ENCODE data around the gene STPG2. TPM values are rescaled to one million over a fixed set of nuclear protein-coding genes. Genes with fewer than 3 reads are reported as not detected.

Gene STPG2
- total and polyA plus RNA-seq, 4 donors = 0.05 to 0.67 (median 0.28) TPM; not detected in 1

DNA sequence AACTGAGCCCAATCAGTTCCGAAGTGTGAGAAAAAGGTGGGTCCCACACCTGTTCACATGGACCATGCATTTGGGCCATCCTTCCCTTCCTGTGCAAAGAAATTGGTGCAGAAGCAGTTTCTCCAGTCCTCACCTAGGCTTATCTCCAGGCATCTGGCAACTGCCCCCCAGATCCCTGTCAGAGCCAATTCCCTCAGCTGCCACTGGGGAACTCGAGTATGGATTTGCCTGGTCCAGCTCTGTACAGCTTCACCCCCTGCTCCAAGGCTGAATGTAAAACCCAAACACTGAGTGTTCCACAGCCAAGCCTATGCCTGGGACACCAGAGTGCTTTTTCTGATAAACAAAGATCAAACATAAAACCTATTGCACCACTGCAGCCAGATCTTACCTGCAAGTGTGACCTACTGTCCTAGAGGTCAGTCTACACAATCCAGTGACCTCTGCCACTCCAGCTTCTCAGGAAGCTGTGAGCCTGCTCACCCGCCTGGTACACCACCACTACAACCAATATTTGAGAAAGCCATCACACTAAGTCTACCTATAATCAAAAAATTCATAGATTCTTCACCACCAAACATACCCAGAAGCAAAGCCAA lies 136.4 kb downstream of the STPG2 start:
- Histone ChIP-seq H3K27ac (ENCODE audit: low read depth in 1 of 2, low read length in 2 of 2) (no peak overlapping the region), H3K9ac (ENCODE audit: low read depth in 1 of 2, low read length in 2 of 2) (no peak overlapping the region), H3K4me3 (ENCODE audit: low read depth in 1 of 3, low read length in 3 of 3) (no peak overlapping the region), H3K36me3 (ENCODE audit: control insufficient read depth in 4 of 4, insufficient read depth in 3 of 4, low read depth in 1 of 4, low read length in 3 of 4) (no peaks in the 10 kb centered on the region), H3K27me3 (ENCODE audit: control insufficient read depth in 4 of 4, insufficient read depth in 4 of 4, low read length in 3 of 4) (no peaks in the 10 kb centered on the region), H3K4me1 (ENCODE audit: control insufficient read depth in 4 of 4, insufficient read depth in 4 of 4, low read length in 3 of 4) (no peaks in the 10 kb centered on the region), H3K9me3 (ENCODE audit: control insufficient read depth in 4 of 4, low read length in 3 of 4) (no peaks in the 10 kb centered on the region)
- TF ChIP-seq GABPA (IDR thresholded peaks at IDR 0.05 in 1 of 2, conservative IDR thresholded peaks at IDR 0.05 in 1 of 2) (no peak), ZBTB33 (IDR thresholded peaks at IDR 0.05) (no peak), RXRA (IDR thresholded peaks at IDR 0.05) (peak; percentile 17 to 26), HNF4A (conservative IDR thresholded peaks at IDR 0.05) (peak in 1 of 2 donors; percentile 35)
- DNase-seq (ENCODE audit: low spot score) = no peak
- WGBS = 66% methylated on average over 3 of the region's 3 CpGs

DNA sequence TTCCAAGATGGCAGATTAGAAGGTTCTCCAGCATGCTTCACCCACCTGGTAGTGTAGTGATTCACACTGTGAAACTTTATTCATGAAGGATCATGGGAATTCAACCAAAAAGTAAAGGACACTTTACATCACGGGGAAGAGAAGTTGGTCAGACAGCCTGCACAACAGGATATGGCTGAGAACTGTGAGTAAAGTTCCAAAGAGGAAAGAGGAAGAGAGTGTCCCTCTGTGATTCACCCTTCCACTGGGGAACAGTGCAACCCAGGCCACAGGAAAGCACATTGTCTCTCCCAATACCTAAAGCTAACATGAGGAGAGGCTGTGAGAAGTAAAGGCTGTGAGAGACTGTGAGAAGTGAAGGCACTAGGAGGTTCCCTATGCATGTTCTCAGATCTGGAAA lies 137.2 kb downstream of the STPG2 start:
- H3K4me3 ChIP-seq (ENCODE audit: low read depth in 1 of 3, low read length in 3 of 3) = no peak overlapping the region
- no peak for DNase-seq (ENCODE audit: low spot score)
- no peak for TF ChIP-seq FOXA1 (IDR thresholded peaks at IDR 0.05)
- no peak for TF ChIP-seq NR2F2 (IDR thresholded peaks at IDR 0.05)
- no peak for TF ChIP-seq ATF3 (IDR thresholded peaks at IDR 0.05)
- no peak for TF ChIP-seq GABPA (IDR thresholded peaks at IDR 0.05 in 1 of 2, conservative IDR thresholded peaks at IDR 0.05 in 1 of 2)
- TF ChIP-seq HNF4A (conservative IDR thresholded peaks at IDR 0.05) = no peak
- TF ChIP-seq, protein P1, sequence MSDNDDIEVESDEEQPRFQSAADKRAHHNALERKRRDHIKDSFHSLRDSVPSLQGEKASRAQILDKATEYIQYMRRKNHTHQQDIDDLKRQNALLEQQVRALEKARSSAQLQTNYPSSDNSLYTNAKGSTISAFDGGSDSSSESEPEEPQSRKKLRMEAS (IDR thresholded peaks at IDR 0.05) = no peak
- TF ChIP-seq TAF1 (conservative IDR thresholded peaks at IDR 0.05) = no peak
- no peak for TF ChIP-seq YY1 (IDR thresholded peaks at IDR 0.05)
- no peak for TF ChIP-seq SP1 (IDR thresholded peaks at IDR 0.05)
- TF ChIP-seq, protein P2, sequence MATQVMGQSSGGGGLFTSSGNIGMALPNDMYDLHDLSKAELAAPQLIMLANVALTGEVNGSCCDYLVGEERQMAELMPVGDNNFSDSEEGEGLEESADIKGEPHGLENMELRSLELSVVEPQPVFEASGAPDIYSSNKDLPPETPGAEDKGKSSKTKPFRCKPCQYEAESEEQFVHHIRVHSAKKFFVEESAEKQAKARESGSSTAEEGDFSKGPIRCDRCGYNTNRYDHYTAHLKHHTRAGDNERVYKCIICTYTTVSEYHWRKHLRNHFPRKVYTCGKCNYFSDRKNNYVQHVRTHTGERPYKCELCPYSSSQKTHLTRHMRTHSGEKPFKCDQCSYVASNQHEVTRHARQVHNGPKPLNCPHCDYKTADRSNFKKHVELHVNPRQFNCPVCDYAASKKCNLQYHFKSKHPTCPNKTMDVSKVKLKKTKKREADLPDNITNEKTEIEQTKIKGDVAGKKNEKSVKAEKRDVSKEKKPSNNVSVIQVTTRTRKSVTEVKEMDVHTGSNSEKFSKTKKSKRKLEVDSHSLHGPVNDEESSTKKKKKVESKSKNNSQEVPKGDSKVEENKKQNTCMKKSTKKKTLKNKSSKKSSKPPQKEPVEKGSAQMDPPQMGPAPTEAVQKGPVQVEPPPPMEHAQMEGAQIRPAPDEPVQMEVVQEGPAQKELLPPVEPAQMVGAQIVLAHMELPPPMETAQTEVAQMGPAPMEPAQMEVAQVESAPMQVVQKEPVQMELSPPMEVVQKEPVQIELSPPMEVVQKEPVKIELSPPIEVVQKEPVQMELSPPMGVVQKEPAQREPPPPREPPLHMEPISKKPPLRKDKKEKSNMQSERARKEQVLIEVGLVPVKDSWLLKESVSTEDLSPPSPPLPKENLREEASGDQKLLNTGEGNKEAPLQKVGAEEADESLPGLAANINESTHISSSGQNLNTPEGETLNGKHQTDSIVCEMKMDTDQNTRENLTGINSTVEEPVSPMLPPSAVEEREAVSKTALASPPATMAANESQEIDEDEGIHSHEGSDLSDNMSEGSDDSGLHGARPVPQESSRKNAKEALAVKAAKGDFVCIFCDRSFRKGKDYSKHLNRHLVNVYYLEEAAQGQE (IDR thresholded peaks at IDR 0.05) = no peak
- TF ChIP-seq EGR1 (IDR thresholded peaks at IDR 0.05; ENCODE audit: low read depth in 2 of 2) = no peak
- no peak for TF ChIP-seq CTCF (IDR thresholded peaks at IDR 0.05; ENCODE audit: low read depth, low read length, missing input control)
- TF ChIP-seq RAD21 (IDR thresholded peaks at IDR 0.05) = no peak
- no peak for TF ChIP-seq ZBTB33 (IDR thresholded peaks at IDR 0.05)
- no peak for TF ChIP-seq JUND (IDR thresholded peaks at IDR 0.05)
- no peak for TF ChIP-seq RXRA (IDR thresholded peaks at IDR 0.05)
- TF ChIP-seq FOXA2 (IDR thresholded peaks at IDR 0.05) = no peak
- no peaks in the 10 kb centered on the region for H3K27me3 ChIP-seq (ENCODE audit: control insufficient read depth in 4 of 4, insufficient read depth in 4 of 4, low read length in 3 of 4)
- no peaks in the 10 kb centered on the region for H3K9me3 ChIP-seq (ENCODE audit: control insufficient read depth in 4 of 4, low read length in 3 of 4)
- H3K27ac ChIP-seq (ENCODE audit: low read depth in 1 of 2, low read length in 2 of 2) = no peak overlapping the region
- 86% methylated on average over 1 of the region's 1 CpG for WGBS
- no peaks in the 10 kb centered on the region for H3K36me3 ChIP-seq (ENCODE audit: control insufficient read depth in 4 of 4, insufficient read depth in 3 of 4, low read depth in 1 of 4, low read length in 3 of 4)
- H3K4me1 ChIP-seq (ENCODE audit: control insufficient read depth in 4 of 4, insufficient read depth in 4 of 4, low read length in 3 of 4) = no peaks in the 10 kb centered on the region
- no peak overlapping the region for H3K9ac ChIP-seq (ENCODE audit: low read depth in 1 of 2, low read length in 2 of 2)

All from liver (tissue), 9 donors.